H1 (cell line): Measurements from ENCODE around the gene ALDH4A1. TPM values are rescaled to one million over a fixed set of nuclear protein-coding genes. Genes with fewer than 3 reads are reported as not detected.

Source experiments
- CTCF ChIA-PET: fragments of 300-600 bp; sonication (Branson Sonifier 250); formaldehyde crosslinking; loops from one replicate; lab custom pipeline; 2021; ENCODE audit not compliant: partially characterized antibody; lab: Charles Lee
- POLR2A ChIA-PET: fragments of 300-600 bp; sonication (Branson Sonifier 250); formaldehyde crosslinking; loops from one replicate; lab custom pipeline; 2021; ENCODE audit warnings: inconsistent platforms; ENCODE audit not compliant: partially characterized antibody; lab: Charles Lee
- DNase-seq, 2 experiments: peaks; one replicate each; pipeline versions ENCODE4 v3.0.0 to v3.0.0-alpha.2; 2010 to 2022; ENCODE audit warnings: low spot score in 2 of 2, low read depth in 1 of 2, mixed read lengths in 1 of 2
- FAIRE-seq: peaks from 2 replicates; lab custom pipeline; 2011; peaks lifted over from hg19 to GRCh38; lab: Jason Lieb, UNC
- H2AFZ ChIP-seq: 2 replicates; pipeline ENCODE4 v1.8.1; 2012; ENCODE audit warnings: low read length, inconsistent platforms
- H2AK5ac ChIP-seq: 2 replicates; pipeline ENCODE4 v1.6.1; 2013; ENCODE audit warnings: low read depth, low read length
- H2BK120ac ChIP-seq: replicated peaks from 2 replicates; pipeline ENCODE3; 2013; ENCODE audit warnings: low read depth, low read length, inconsistent platforms
- H2BK12ac ChIP-seq: 2 replicates; pipeline ENCODE4 v1.6.1; 2013; ENCODE audit warnings: low read depth, low read length
- H2BK15ac ChIP-seq: 2 replicates; pipeline ENCODE4 v1.6.1; 2013; ENCODE audit warnings: low read length
- H2BK20ac ChIP-seq: 2 replicates; pipeline ENCODE4 v1.6.1; 2013; ENCODE audit warnings: low read length
- H2BK5ac ChIP-seq: 2 replicates; pipeline ENCODE4 v1.6.1; 2013; ENCODE audit warnings: low read depth, low read length
- H3K14ac ChIP-seq: 2 replicates; pipeline ENCODE4 v1.6.1; 2013; ENCODE audit warnings: inconsistent platforms; ENCODE audit not compliant: insufficient read length
- H3K18ac ChIP-seq: 2 replicates; pipeline ENCODE4 v1.6.1; 2013; ENCODE audit warnings: low read length; ENCODE audit errors: extremely low read depth
- H3K23ac ChIP-seq: 2 replicates; pipeline ENCODE4 v1.6.1; 2013; ENCODE audit warnings: inconsistent platforms; ENCODE audit not compliant: insufficient read length
- H3K23me2 ChIP-seq: 2 replicates; pipeline ENCODE4 v1.6.1; 2013; ENCODE audit warnings: low read depth, low read length
- H3K27ac ChIP-seq: 2 replicates; pipeline ENCODE4 v1.6.1; 2011; ENCODE audit warnings: low read depth, low read length, inconsistent platforms
- H3K27me3 ChIP-seq, 4 experiments: replicated peaks in 1 of 4; 1 replicate in 1 of 4; 2 replicates in 3 of 4; pipeline versions ENCODE4 v1.6.1 to v1.8.1; 2011 to 2013; ENCODE audit warnings: low read length in 3 of 4, mild to moderate bottlenecking in 3 of 4, inconsistent platforms in 2 of 4, mixed read lengths in 2 of 4, moderate library complexity in 1 of 4; ENCODE audit not compliant: control insufficient read depth in 3 of 4, insufficient read depth in 3 of 4; ENCODE audit errors: extremely low read depth in 1 of 4
- H3K36me3 ChIP-seq, 4 experiments: 2 replicates each; pipeline versions ENCODE4 v1.6.1 to v1.8.1; 2011 to 2013; ENCODE audit warnings: mild to moderate bottlenecking in 4 of 4, low read length in 3 of 4, moderate library complexity in 2 of 4, control low read depth in 1 of 4, inconsistent platforms in 1 of 4; ENCODE audit not compliant: insufficient read depth in 4 of 4, control insufficient read depth in 2 of 4
- H3K4ac ChIP-seq: replicated peaks from 2 replicates; pipeline ENCODE3; 2013; ENCODE audit warnings: low read length, low read depth, mixed read lengths, inconsistent platforms; ENCODE audit not compliant: insufficient read length
- H3K4me1 ChIP-seq, 4 experiments: replicated peaks in 1 of 4; 1 replicate in 1 of 4; 2 replicates in 3 of 4; pipeline versions ENCODE4 v1.6.1 to v1.8.1; 2011 to 2013; ENCODE audit warnings: low read length in 3 of 4, inconsistent platforms in 2 of 4, mixed read lengths in 1 of 4; ENCODE audit not compliant: insufficient read depth in 4 of 4, control insufficient read depth in 3 of 4
- H3K4me2 ChIP-seq, 2 experiments: 2 replicates each; pipeline versions ENCODE4 v1.6.1 to v1.8.1; 2011 to 2013; ENCODE audit warnings: low read depth in 2 of 2, low read length in 2 of 2, control low read depth in 1 of 2, inconsistent platforms in 1 of 2, mild to moderate bottlenecking in 1 of 2; ENCODE audit not compliant: insufficient read depth in 1 of 2
- H3K4me3 ChIP-seq, 4 experiments: fragments of 200-600, 300-600 bp in 1 of 4; sonication (generic), shearing (Covaris generic), sonication (Bioruptor Twin) in 1 of 4; 2 replicates each; pipeline versions ENCODE4 v1.5.1 to v1.8.1; 2011 to 2016; ENCODE audit warnings: low read length in 4 of 4, low read depth in 3 of 4, control low read depth in 2 of 4, inconsistent platforms in 2 of 4, mild to moderate bottlenecking in 2 of 4, mixed read lengths in 1 of 4, moderate library complexity in 1 of 4; ENCODE audit not compliant: insufficient read depth in 2 of 4; ENCODE audit errors: extremely low read depth in 1 of 4
- H3K56ac ChIP-seq: replicated peaks from 2 replicates; pipeline ENCODE3; 2013; ENCODE audit warnings: low read depth, mild to moderate bottlenecking, mixed read lengths, low read length, inconsistent platforms; ENCODE audit not compliant: insufficient read length
- H3K79me1 ChIP-seq: 2 replicates; pipeline ENCODE4 v1.6.1; 2013; ENCODE audit warnings: low read depth, low read length, control low read depth
- H3K79me2 ChIP-seq, 2 experiments: 2 replicates each; pipeline versions ENCODE4 v1.6.1 to v1.8.1; 2012 to 2013; ENCODE audit warnings: low read length in 2 of 2, mild to moderate bottlenecking in 2 of 2, inconsistent platforms in 1 of 2; ENCODE audit not compliant: insufficient read depth in 2 of 2, control insufficient read depth in 1 of 2
- H3K9ac ChIP-seq, 4 experiments: replicated peaks in 1 of 4; 1 replicate in 1 of 4; 2 replicates in 3 of 4; pipeline versions ENCODE4 v1.6.1 to v1.8.1; 2011 to 2013; ENCODE audit warnings: low read depth in 3 of 4, low read length in 3 of 4, control low read depth in 2 of 4, mild to moderate bottlenecking in 2 of 4, moderate library complexity in 2 of 4, inconsistent platforms in 1 of 4; ENCODE audit errors: extremely low read depth in 1 of 4
- H3K9me3 ChIP-seq, 2 experiments: 2 replicates each; pipeline versions ENCODE4 v1.6.1 to v1.8.1; 2012 to 2013; ENCODE audit warnings: mild to moderate bottlenecking in 2 of 2, moderate library complexity in 2 of 2, control low read depth in 1 of 2, inconsistent platforms in 1 of 2, low read depth in 1 of 2, low read length in 1 of 2, mixed read lengths in 1 of 2; ENCODE audit not compliant: insufficient read depth in 2 of 2
- H4K20me1 ChIP-seq, 2 experiments: replicated peaks in 1 of 2; 2 replicates each; pipeline versions ENCODE3 to v1.8.1; 2011 to 2013; ENCODE audit warnings: inconsistent platforms in 2 of 2, low read length in 2 of 2, mild to moderate bottlenecking in 1 of 2; ENCODE audit not compliant: insufficient read depth in 2 of 2, control insufficient read depth in 1 of 2
- H4K5ac ChIP-seq: 2 replicates; pipeline ENCODE4 v1.6.1; 2013; ENCODE audit warnings: low read length, low read depth, mixed read lengths, inconsistent platforms; ENCODE audit not compliant: insufficient read length
- H4K8ac ChIP-seq: 2 replicates; pipeline ENCODE4 v1.8.0; 2013; ENCODE audit warnings: mild to moderate bottlenecking, moderate library complexity, low read length, inconsistent platforms; ENCODE audit not compliant: insufficient read depth; ENCODE audit errors: extremely low read depth
- H4K91ac ChIP-seq: replicated peaks from 2 replicates; pipeline ENCODE3; 2013; ENCODE audit warnings: low read length, mixed read lengths, inconsistent platforms; ENCODE audit not compliant: insufficient read length
- CEBPB ChIP-seq: IDR thresholded peaks from 2 replicates; pipeline ENCODE4 v1.6.1; 2012; ENCODE audit warnings: low read depth, low read length
- RFX5 ChIP-seq: IDR thresholded peaks from 2 replicates; pipeline ENCODE4 v1.6.1; 2011; ENCODE audit warnings: low read depth, low read length, improper control_type of control experiment, borderline replicate concordance
- SP1 ChIP-seq: IDR thresholded peaks from 2 replicates; pipeline ENCODE4 v1.6.1; 2011; ENCODE audit warnings: low read depth, low read length
- USF2 ChIP-seq: IDR thresholded peaks from 2 replicates; pipeline ENCODE4 v1.6.1; 2011; ENCODE audit warnings: low read length, improper control_type of control experiment
- WGBS, 2 experiments: shearing (Covaris generic) in 1 of 2; methylation state at CpG; one replicate each; pipeline versions ENCODE4 v1.1.6 to v1.1.7; 2013 to 2015; ENCODE audit warnings: low lambda C conversion rate in 2 of 2, mixed read lengths in 2 of 2, inconsistent platforms in 1 of 2, low coverage in 1 of 2, missing lambda C conversion rate in 1 of 2; ENCODE audit not compliant: insufficient replicate concordance in 2 of 2, insufficient coverage in 1 of 2, insufficient read length in 1 of 2; ENCODE audit errors: extremely low coverage in 1 of 2, missing lambda C conversion rate in 1 of 2; 5-methylcytosine and 5-hydroxymethylcytosine counted together
- polyA plus RNA-seq, 7 experiments: library from polyadenylated mRNA; depleted of rRNA in 3 of 7; stranded (reverse) in 5 of 7; unstranded in 2 of 7; fragments of >200 nt in 5 of 7; fragments of 200-250 nt in 2 of 7; gene quantifications; 1 replicate in 5 of 7; 2 replicates in 1 of 7; 4 replicates in 1 of 7; pipeline versions ENCODE4 v1.2.1 to v1.2.3, GENCODE V29; 2011 to 2013; ENCODE audit warnings: missing spikeins in 2 of 7, mixed read lengths in 2 of 7
- total RNA-seq: library from RNA; stranded (reverse); fragmentation: NEBNext Ultra II Directional; extraction: Animal tissue kit (Norgen Biotek cat#: 25700); gene quantifications from 2 replicates; pipeline ENCODE4 v1.2.1, GENCODE V29; 2021

The ALDH4A1 gene
- total and polyA plus RNA-seq, 2 of the 8 experiments (the other 6 are each of a cell fraction or from before 2014, with no cell fraction given) = 30.3 to 35.9 TPM

GRCh38 chr1:18922848-18923755 is 20.7 kb upstream of the ALDH4A1 start:
- no peaks in the 10 kb centered on the region for H4K20me1 ChIP-seq
- 0 out of 2 replicates have a peak overlapping the region, but pooled peaks have one; percentile 50 for H2BK12ac ChIP-seq
- peak overlapping the region; percentile 75; the same call in 1 of the 2 replicates for H2BK5ac ChIP-seq
- H3K9me3 ChIP-seq = no peaks in the 10 kb centered on the region
- ChIA-PET CTCF (interaction anchor here (0.9 to 10.0 kb wide), 11 partner anchors 9 to 172 kb away, joined by 3 to 109 read pairs (median 5); no protein-coding TSS in a partner anchor), POLR2A (interaction anchor here (0.7 to 1.4 kb wide), 4 partner anchors 10 to 339 kb away, joined by 3 read pairs; no protein-coding TSS in a partner anchor)
- WGBS, 2 experiments = 81% methylated on average over 18 of the region's 18 CpGs; no CpG with 5 or more reads in 1 of the 2 experiments
- H3K4ac ChIP-seq = no peak overlapping the region
- FAIRE-seq = no peak
- peaks cover 7% of the 10 kb centered on the region; the same call in 1 of the 2 replicates for H3K23me2 ChIP-seq
- no peak overlapping the region; the same call in 1 of the 2 replicates for H4K8ac ChIP-seq
- peaks cover 0 to 17% (median 10%) of the 10 kb centered on the region in 4 experiments; a peak in 6 of 7 replicates for H3K4me1 ChIP-seq
- no peak overlapping the region for H4K5ac ChIP-seq
- DNase-seq = no peak
- no peak overlapping the region for H3K23ac ChIP-seq
- H2BK20ac ChIP-seq = no peak overlapping the region
- H3K4me2 ChIP-seq = no peak overlapping the region
- no peak overlapping the region for H2BK120ac ChIP-seq
- peak overlapping the region; percentile 41 for H4K91ac ChIP-seq
- TF ChIP-seq USF2 (no peak), CEBPB (no peak), SP1 (no peak), RFX5 (no peak)
- H2AK5ac ChIP-seq = no peak overlapping the region
- peak overlapping the region; percentile 32; the same call in 1 of the 2 replicates for H3K18ac ChIP-seq
- H2BK15ac ChIP-seq = no peak overlapping the region
- H3K14ac ChIP-seq = no peak overlapping the region
- H3K79me1 ChIP-seq = 0 out of 2 replicates have a peak, but pooled peaks cover 3% of the 10 kb centered on the region
- H3K36me3 ChIP-seq = no peaks in the 10 kb centered on the region
- no peak overlapping the region for H2AFZ ChIP-seq
- no peak overlapping the region for H3K27ac ChIP-seq
- H3K79me2 ChIP-seq = no peaks in the 10 kb centered on the region
- H3K4me3 ChIP-seq = no peak overlapping the region
- no peak overlapping the region; a peak in 2 of 7 replicates for H3K9ac ChIP-seq
- H3K27me3 ChIP-seq = no peaks in the 10 kb centered on the region
- peak overlapping the region; percentile 17 for H3K56ac ChIP-seq
